Measurements from ENCODE around the gene ESYT1.

DNA sequence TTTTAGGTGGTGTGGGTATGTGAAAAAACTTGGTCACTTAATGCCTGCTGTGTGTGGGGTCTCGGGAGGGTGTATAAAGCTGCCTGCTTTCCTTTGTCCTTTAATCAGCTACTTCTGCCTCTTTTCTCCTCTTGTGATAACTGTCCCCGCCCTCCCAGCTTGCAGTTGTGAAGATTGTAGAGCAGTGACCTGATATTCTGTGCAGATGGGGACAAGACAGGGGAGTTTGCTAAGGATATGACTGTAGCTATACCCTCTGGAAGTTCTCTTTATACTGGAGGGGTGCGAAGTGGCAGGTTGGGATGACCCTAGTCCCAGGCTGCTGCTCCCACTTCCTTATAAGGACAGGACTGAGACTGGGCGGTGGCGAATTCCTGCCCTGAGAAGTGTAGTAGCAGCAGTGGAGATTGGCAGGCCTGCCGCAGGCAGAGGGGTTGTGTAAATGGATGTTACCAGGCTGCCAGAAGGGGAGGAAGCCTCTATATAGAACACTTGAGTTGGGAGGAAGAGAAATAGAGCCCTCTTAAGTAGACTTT is 30.9 kb downstream of the ESYT1 start:
- TF ChIP-seq, protein P1, sequence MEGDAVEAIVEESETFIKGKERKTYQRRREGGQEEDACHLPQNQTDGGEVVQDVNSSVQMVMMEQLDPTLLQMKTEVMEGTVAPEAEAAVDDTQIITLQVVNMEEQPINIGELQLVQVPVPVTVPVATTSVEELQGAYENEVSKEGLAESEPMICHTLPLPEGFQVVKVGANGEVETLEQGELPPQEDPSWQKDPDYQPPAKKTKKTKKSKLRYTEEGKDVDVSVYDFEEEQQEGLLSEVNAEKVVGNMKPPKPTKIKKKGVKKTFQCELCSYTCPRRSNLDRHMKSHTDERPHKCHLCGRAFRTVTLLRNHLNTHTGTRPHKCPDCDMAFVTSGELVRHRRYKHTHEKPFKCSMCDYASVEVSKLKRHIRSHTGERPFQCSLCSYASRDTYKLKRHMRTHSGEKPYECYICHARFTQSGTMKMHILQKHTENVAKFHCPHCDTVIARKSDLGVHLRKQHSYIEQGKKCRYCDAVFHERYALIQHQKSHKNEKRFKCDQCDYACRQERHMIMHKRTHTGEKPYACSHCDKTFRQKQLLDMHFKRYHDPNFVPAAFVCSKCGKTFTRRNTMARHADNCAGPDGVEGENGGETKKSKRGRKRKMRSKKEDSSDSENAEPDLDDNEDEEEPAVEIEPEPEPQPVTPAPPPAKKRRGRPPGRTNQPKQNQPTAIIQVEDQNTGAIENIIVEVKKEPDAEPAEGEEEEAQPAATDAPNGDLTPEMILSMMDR (IDR thresholded peaks at IDR 0.05) = no peak
- TF ChIP-seq EZH2 (IDR thresholded peaks at IDR 0.05) = no peak

Measured in neural progenitor cell (in vitro differentiated cells).